ENCODE data around the gene PRPS1. TPM values are rescaled to one million over a fixed set of nuclear protein-coding genes. Genes with fewer than 3 reads are reported as not detected.

PRPS1 gene
- polyA plus RNA-seq, 1 donor from 2014 or later: 60.8 TPM

DNA sequence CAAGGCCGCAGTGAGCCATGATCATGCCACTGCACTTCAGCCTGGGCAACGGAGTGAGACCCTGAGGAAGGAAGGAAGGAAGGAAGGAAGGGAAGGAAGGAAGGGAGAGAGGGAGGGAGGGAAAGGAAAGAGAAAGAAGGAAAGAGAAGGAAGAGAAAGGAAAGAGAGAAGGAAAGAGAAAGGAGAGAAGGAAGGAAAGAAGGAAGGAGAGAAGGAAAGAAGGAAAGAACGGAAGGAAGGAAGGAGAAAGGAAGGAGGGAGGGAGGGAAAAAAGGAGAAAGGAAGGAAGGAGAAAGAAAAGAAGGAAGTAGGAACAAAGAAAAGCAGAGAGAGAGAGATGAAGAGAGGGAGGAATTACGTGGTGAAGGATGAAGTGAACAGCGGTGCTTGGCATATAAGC, 30.4 kb downstream of the PRPS1 start:
- no peaks in the 10 kb centered on the region for H3K9me2 ChIP-seq (ENCODE audit: insufficient read depth, low read length)
- no peaks in the 10 kb centered on the region for H3F3A ChIP-seq (ENCODE audit: insufficient read depth, low read length, poor library complexity, severe bottlenecking)
- no peak overlapping the region for H2AFZ ChIP-seq (ENCODE audit: low read depth, low read length)
- no peak overlapping the region for H3K4me2 ChIP-seq (ENCODE audit: low read length)
- no peaks in the 10 kb centered on the region for H3K27me3 ChIP-seq (ENCODE audit: insufficient read depth, low read depth, low read length)
- H3K79me2 ChIP-seq (replicated peaks; ENCODE audit: insufficient read depth, low read length): no peaks in the 10 kb centered on the region
- no peak overlapping the region for H3K27ac ChIP-seq (ENCODE audit: low read length)
- H3K9ac ChIP-seq (ENCODE audit: low read length): no peak overlapping the region
- H3K9me3 ChIP-seq (ENCODE audit: low read length): no peaks in the 10 kb centered on the region
- no peaks in the 10 kb centered on the region for H4K20me1 ChIP-seq (ENCODE audit: insufficient read depth)
- no peaks in the 10 kb centered on the region for H3K36me3 ChIP-seq (ENCODE audit: insufficient read depth, low read length)
- H3K4me3 ChIP-seq (ENCODE audit: low read length): no peak overlapping the region
- TF ChIP-seq EP300 (conservative IDR thresholded peaks at IDR 0.05; ENCODE audit: poor library complexity, severe bottlenecking) (no peak), RAD21 (conservative IDR thresholded peaks at IDR 0.05) (no peak), POLR2AphosphoS5 (IDR thresholded peaks at IDR 0.05) (no peak), TAF1 (IDR thresholded peaks at IDR 0.05; ENCODE audit: low read depth) (no peak), EZH2 (IDR thresholded peaks at IDR 0.05; ENCODE audit: borderline replicate concordance, insufficient read depth, low read length, poor library complexity, severe bottlenecking) (no peak), CTCF (IDR thresholded peaks at IDR 0.05; ENCODE audit: poor library complexity, severe bottlenecking) (no peak), REST (IDR thresholded peaks at IDR 0.05; ENCODE audit: borderline replicate concordance) (no peak), SMC3 (conservative IDR thresholded peaks at IDR 0.05; ENCODE audit: poor library complexity) (no peak)

DNA sequence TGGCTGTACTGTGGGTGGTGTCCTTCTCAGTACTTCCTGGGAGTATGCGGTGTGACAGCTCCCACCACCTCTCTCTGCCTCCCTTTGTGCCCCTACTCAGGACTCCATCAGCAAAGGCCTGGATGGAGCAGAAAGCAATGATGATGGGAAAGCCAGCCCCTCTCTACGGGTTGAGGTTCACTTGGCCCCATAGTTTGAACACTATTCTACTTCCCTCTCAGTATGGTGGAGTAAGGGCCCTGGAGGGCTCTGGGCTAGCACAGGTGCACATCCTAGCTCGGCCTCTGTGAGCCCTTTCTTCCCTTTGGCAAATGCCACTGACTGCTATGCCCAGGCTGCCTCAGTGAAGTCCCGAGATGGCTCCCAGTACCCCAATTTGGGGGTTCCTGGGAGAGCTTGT, 31.0 kb downstream of the PRPS1 start:
- no peak overlapping the region for H2AFZ ChIP-seq (ENCODE audit: low read depth, low read length)
- H3F3A ChIP-seq (ENCODE audit: insufficient read depth, low read length, poor library complexity, severe bottlenecking): no peaks in the 10 kb centered on the region
- no peak overlapping the region for H3K4me3 ChIP-seq (ENCODE audit: low read length)
- H3K36me3 ChIP-seq (ENCODE audit: insufficient read depth, low read length): no peaks in the 10 kb centered on the region
- no peak overlapping the region for H3K4me2 ChIP-seq (ENCODE audit: low read length)
- H3K27ac ChIP-seq (ENCODE audit: low read length): no peak overlapping the region
- no peaks in the 10 kb centered on the region for H4K20me1 ChIP-seq (ENCODE audit: insufficient read depth)
- TF ChIP-seq MXI1 (conservative IDR thresholded peaks at IDR 0.05; ENCODE audit: poor library complexity, severe bottlenecking): no peak
- no peak for TF ChIP-seq EZH2 (IDR thresholded peaks at IDR 0.05; ENCODE audit: borderline replicate concordance, insufficient read depth, low read length, poor library complexity, severe bottlenecking)
- TF ChIP-seq REST (IDR thresholded peaks at IDR 0.05; ENCODE audit: borderline replicate concordance): no peak
- TF ChIP-seq CTCF (IDR thresholded peaks at IDR 0.05; ENCODE audit: poor library complexity, severe bottlenecking): no peak
- no peak for TF ChIP-seq EP300 (conservative IDR thresholded peaks at IDR 0.05; ENCODE audit: poor library complexity, severe bottlenecking)
- TF ChIP-seq SMC3 (conservative IDR thresholded peaks at IDR 0.05; ENCODE audit: poor library complexity): no peak
- no peak for TF ChIP-seq RAD21 (conservative IDR thresholded peaks at IDR 0.05)
- no peak for TF ChIP-seq TAF1 (IDR thresholded peaks at IDR 0.05; ENCODE audit: low read depth)
- no peak for TF ChIP-seq POLR2AphosphoS5 (IDR thresholded peaks at IDR 0.05)
- H3K79me2 ChIP-seq (replicated peaks; ENCODE audit: insufficient read depth, low read length): no peaks in the 10 kb centered on the region
- H3K9ac ChIP-seq (ENCODE audit: low read length): no peak overlapping the region
- no peaks in the 10 kb centered on the region for H3K9me2 ChIP-seq (ENCODE audit: insufficient read depth, low read length)
- no peaks in the 10 kb centered on the region for H3K27me3 ChIP-seq (ENCODE audit: insufficient read depth, low read depth, low read length)
- H3K9me3 ChIP-seq (ENCODE audit: low read length): no peaks in the 10 kb centered on the region

All from neural cell (in vitro differentiated cells).